GM23338 (cell line): ENCODE data around the gene OR9A2. TPM values are rescaled to one million over a fixed set of nuclear protein-coding genes. Genes with fewer than 3 reads are reported as not detected.

Experiments
- ATAC-seq: fragments of 200-7000 bp; cut with Tn5 transposase; 3 replicates; pipeline ENCODE4 v1.9.1; 2020
- DNase-seq: peaks from one replicate; pipeline ENCODE4 v3.0.0-alpha.2; 2015; ENCODE audit warnings: low spot score
- H2AFZ ChIP-seq: fragments of 200-600 bp; sonication (generic); 2 replicates; pipeline ENCODE4 v1.8.0; 2016; ENCODE audit warnings: antibody characterized with exemption, mild to moderate bottlenecking, moderate library complexity
- H3F3A ChIP-seq: fragments of 200-600 bp; sonication (generic); replicated peaks from 2 replicates; pipeline ENCODE4 v1.8.0; 2017; ENCODE audit warnings: antibody characterized with exemption, mixed run types, low read depth
- H3K27ac ChIP-seq: fragments of 200-600 bp; sonication (generic); 2 replicates; pipeline ENCODE4 v1.6.1; 2016; ENCODE audit warnings: low read depth
- H3K27me3 ChIP-seq: fragments of 200-600 bp; sonication (generic); 2 replicates; pipeline ENCODE4 v1.8.0; 2016; ENCODE audit warnings: mild to moderate bottlenecking, mixed run types, moderate library complexity; ENCODE audit not compliant: insufficient read depth
- H3K36me3 ChIP-seq: fragments of 200-600 bp; sonication (generic); 2 replicates; pipeline ENCODE4 v1.8.0; 2016; ENCODE audit warnings: mild to moderate bottlenecking; ENCODE audit not compliant: insufficient read depth
- H3K4me1 ChIP-seq: fragments of 200-600 bp; sonication (generic); 2 replicates; pipeline ENCODE4 v1.8.0; 2016; ENCODE audit warnings: mild to moderate bottlenecking, moderate library complexity; ENCODE audit not compliant: insufficient read depth
- H3K4me2 ChIP-seq: fragments of 200-600 bp; sonication (generic); 2 replicates; pipeline ENCODE4 v1.7.1; 2017; ENCODE audit warnings: mixed run types
- H3K4me3 ChIP-seq: fragments of 200-600 bp; sonication (generic); 2 replicates; pipeline ENCODE4 v1.6.1; 2016; ENCODE audit warnings: mixed run types
- H3K79me2 ChIP-seq: fragments of 200-600 bp; sonication (generic); replicated peaks from 2 replicates; pipeline ENCODE4 v1.8.0; 2017; ENCODE audit warnings: mild to moderate bottlenecking; ENCODE audit not compliant: insufficient read depth
- H3K9me2 ChIP-seq: fragments of 200-600 bp; sonication (generic); 2 replicates; pipeline ENCODE4 v1.8.0; 2017; ENCODE audit not compliant: insufficient read depth
- H4K20me1 ChIP-seq: fragments of 200-600 bp; sonication (generic); replicated peaks from 2 replicates; pipeline ENCODE4 v1.8.0; 2017; ENCODE audit warnings: mild to moderate bottlenecking; ENCODE audit not compliant: insufficient read depth
- H3K27ac Mint-ChIP-seq: 2 replicates; pipeline ENCODE4 v1.8.0; 2020; ENCODE audit warnings: inconsistent platforms, mild to moderate bottlenecking, moderate library complexity, mixed read lengths
- H3K27me3 Mint-ChIP-seq: 3 replicates; pipeline ENCODE4 v1.8.0; 2022; ENCODE audit warnings: low read depth, mild to moderate bottlenecking, moderate library complexity, mixed read lengths, inconsistent platforms; ENCODE audit not compliant: insufficient read depth, poor library complexity
- H3K36me3 Mint-ChIP-seq: 3 replicates; pipeline ENCODE4 v1.8.0; 2021; ENCODE audit warnings: low read depth, mild to moderate bottlenecking, inconsistent platforms, moderate library complexity, mixed read lengths
- H3K4me1 Mint-ChIP-seq: 3 replicates; pipeline ENCODE4 v1.8.0; 2020; ENCODE audit warnings: mild to moderate bottlenecking, inconsistent platforms, mixed read lengths
- H3K4me3 Mint-ChIP-seq: 3 replicates; pipeline ENCODE4 v1.8.0; 2021; ENCODE audit warnings: moderate library complexity, mild to moderate bottlenecking, inconsistent platforms, mixed read lengths
- H3K9me3 Mint-ChIP-seq: 3 replicates; pipeline ENCODE4 v1.8.0; 2020; ENCODE audit warnings: moderate library complexity, mild to moderate bottlenecking, inconsistent platforms, mixed read lengths
- CREB1 ChIP-seq: fragments of 250-450 bp; sonication (Bioruptor Pico); IDR thresholded peaks from 2 replicates; pipeline ENCODE4 v1.5.0; 2020; ENCODE audit warnings: low read depth, mild to moderate bottlenecking, moderate library complexity
- EZH2 ChIP-seq: fragments of 200-600 bp; sonication (generic); IDR thresholded peaks from one replicate; pipeline ENCODE4 v1.8.0; 2017; ENCODE audit warnings: antibody characterized with exemption, mild to moderate bottlenecking, low read depth; ENCODE audit not compliant: unreplicated experiment
- EZH2phosphoT487 ChIP-seq: fragments of 200-600 bp; sonication (generic); IDR thresholded peaks from one replicate; pipeline ENCODE4 v1.8.1; 2018; ENCODE audit warnings: antibody characterized with exemption; ENCODE audit not compliant: unreplicated experiment
- JUNB ChIP-seq: IDR thresholded peaks from one replicate; pipeline ENCODE4 v1.6.1; 2016; ENCODE audit warnings: antibody characterized with exemption; ENCODE audit not compliant: unreplicated experiment
- NANOG ChIP-seq: IDR thresholded peaks from 2 replicates; pipeline ENCODE4 v1.6.1; 2016; ENCODE audit warnings: antibody characterized with exemption, borderline replicate concordance
- POLR2AphosphoS5 ChIP-seq: IDR thresholded peaks from 2 replicates; pipeline ENCODE4 v1.6.1; 2016; ENCODE audit warnings: antibody characterized with exemption, low read depth
- STAT1 ChIP-seq: IDR thresholded peaks from one replicate; pipeline ENCODE4 v1.6.1; 2016; ENCODE audit warnings: antibody characterized with exemption; ENCODE audit not compliant: unreplicated experiment
- ZNF114 ChIP-seq: fragments of 250-450 bp; sonication (Bioruptor Pico); IDR thresholded peaks from 2 replicates; pipeline ENCODE4 v1.5.0; 2020; ENCODE audit warnings: mild to moderate bottlenecking, moderate library complexity
- ZNF331 ChIP-seq: fragments of 250-450 bp; sonication (Bioruptor Pico); IDR thresholded peaks from 2 replicates; pipeline ENCODE4 v1.5.0; 2020; ENCODE audit warnings: low read depth, mild to moderate bottlenecking, moderate library complexity
- polyA plus RNA-seq: library from polyadenylated mRNA; unstranded; fragments of >200 nt; fragmentation: Nextera tagmentation; extraction: Ambion mirVana; gene quantifications from 2 replicates; pipeline ENCODE4 v1.2.1, GENCODE V29; 2016
- total RNA-seq: library from RNA; depleted of rRNA; stranded (reverse); fragments of >200 nt; shearing (Covaris generic); gene quantifications from 2 replicates; pipeline ENCODE4 v1.2.3, GENCODE V29; 2014
- TF ChIP-seq, protein P1 (sequence below), 2 experiments: fragments of 200-600 bp in 1 of 2; sonication (generic) in 1 of 2; conservative IDR thresholded peaks; 2 replicates each; pipeline versions ENCODE4 v1.5.1 to v1.6.1; 2016 to 2017; ENCODE audit warnings: antibody characterized with exemption in 2 of 2, low read depth in 2 of 2, mild to moderate bottlenecking in 2 of 2, moderate library complexity in 1 of 2
- TF ChIP-seq, protein P2 (sequence below): fragments of 250-450 bp; sonication (Bioruptor Pico); IDR thresholded peaks from 2 replicates; pipeline ENCODE4 v1.5.0; 2020; ENCODE audit warnings: mild to moderate bottlenecking, moderate library complexity
- TF ChIP-seq, protein P3 (sequence below): IDR thresholded peaks from one replicate; pipeline ENCODE4 v1.6.1; 2018; ENCODE audit warnings: antibody characterized with exemption; ENCODE audit not compliant: unreplicated experiment
- TF ChIP-seq, protein P4 (sequence below): IDR thresholded peaks from 2 replicates; pipeline ENCODE4 v1.6.1; 2016; ENCODE audit warnings: antibody characterized with exemption

OR9A2 gene
- total and polyA plus RNA-seq, 2 experiments from 2014 or later = not detected

DNA sequence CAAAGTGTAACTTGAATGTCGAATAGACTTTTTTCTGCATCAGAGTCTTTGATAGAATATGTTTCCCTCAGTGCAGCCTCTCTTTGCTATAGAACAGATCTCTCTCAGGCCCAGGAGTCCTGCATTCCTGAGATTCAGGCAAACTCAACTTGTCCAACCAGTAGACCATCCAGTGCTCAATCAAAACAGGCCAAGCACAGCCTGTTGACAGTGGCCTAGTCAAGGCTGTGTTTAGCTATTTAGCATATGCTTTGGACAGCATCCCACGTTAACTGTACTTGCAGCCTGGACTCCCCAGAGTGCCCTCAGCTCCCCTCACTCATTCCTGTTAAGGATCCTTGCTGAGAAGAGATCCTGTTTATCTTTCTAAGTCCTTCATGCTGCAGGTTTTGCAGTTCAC is 41.5 kb upstream of the OR9A2 start:
- H3K27ac ChIP-seq = no peak overlapping the region
- no peak for DNase-seq
- no peaks in the 10 kb centered on the region for H3K9me2 ChIP-seq
- H3K27me3 ChIP-seq = no peaks in the 10 kb centered on the region
- H3F3A ChIP-seq = no peaks in the 10 kb centered on the region
- no peak overlapping the region for H3K4me3 ChIP-seq
- no peaks in the 10 kb centered on the region for H3K36me3 Mint-ChIP-seq
- TF ChIP-seq EZH2phosphoT487 (no peak), EZH2 (no peak), STAT1 (no peak), ZNF331 (no peak), POLR2AphosphoS5 (no peak), NANOG (no peak), ZNF114 (no peak), JUNB (no peak), CREB1 (CRISPR knock-in tag) (no peak)
- TF ChIP-seq, protein P1, sequence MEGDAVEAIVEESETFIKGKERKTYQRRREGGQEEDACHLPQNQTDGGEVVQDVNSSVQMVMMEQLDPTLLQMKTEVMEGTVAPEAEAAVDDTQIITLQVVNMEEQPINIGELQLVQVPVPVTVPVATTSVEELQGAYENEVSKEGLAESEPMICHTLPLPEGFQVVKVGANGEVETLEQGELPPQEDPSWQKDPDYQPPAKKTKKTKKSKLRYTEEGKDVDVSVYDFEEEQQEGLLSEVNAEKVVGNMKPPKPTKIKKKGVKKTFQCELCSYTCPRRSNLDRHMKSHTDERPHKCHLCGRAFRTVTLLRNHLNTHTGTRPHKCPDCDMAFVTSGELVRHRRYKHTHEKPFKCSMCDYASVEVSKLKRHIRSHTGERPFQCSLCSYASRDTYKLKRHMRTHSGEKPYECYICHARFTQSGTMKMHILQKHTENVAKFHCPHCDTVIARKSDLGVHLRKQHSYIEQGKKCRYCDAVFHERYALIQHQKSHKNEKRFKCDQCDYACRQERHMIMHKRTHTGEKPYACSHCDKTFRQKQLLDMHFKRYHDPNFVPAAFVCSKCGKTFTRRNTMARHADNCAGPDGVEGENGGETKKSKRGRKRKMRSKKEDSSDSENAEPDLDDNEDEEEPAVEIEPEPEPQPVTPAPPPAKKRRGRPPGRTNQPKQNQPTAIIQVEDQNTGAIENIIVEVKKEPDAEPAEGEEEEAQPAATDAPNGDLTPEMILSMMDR (conservative IDR thresholded peaks at IDR 0.05; ENCODE audit: low read depth in 2 of 2) = no peak
- TF ChIP-seq, protein P2, sequence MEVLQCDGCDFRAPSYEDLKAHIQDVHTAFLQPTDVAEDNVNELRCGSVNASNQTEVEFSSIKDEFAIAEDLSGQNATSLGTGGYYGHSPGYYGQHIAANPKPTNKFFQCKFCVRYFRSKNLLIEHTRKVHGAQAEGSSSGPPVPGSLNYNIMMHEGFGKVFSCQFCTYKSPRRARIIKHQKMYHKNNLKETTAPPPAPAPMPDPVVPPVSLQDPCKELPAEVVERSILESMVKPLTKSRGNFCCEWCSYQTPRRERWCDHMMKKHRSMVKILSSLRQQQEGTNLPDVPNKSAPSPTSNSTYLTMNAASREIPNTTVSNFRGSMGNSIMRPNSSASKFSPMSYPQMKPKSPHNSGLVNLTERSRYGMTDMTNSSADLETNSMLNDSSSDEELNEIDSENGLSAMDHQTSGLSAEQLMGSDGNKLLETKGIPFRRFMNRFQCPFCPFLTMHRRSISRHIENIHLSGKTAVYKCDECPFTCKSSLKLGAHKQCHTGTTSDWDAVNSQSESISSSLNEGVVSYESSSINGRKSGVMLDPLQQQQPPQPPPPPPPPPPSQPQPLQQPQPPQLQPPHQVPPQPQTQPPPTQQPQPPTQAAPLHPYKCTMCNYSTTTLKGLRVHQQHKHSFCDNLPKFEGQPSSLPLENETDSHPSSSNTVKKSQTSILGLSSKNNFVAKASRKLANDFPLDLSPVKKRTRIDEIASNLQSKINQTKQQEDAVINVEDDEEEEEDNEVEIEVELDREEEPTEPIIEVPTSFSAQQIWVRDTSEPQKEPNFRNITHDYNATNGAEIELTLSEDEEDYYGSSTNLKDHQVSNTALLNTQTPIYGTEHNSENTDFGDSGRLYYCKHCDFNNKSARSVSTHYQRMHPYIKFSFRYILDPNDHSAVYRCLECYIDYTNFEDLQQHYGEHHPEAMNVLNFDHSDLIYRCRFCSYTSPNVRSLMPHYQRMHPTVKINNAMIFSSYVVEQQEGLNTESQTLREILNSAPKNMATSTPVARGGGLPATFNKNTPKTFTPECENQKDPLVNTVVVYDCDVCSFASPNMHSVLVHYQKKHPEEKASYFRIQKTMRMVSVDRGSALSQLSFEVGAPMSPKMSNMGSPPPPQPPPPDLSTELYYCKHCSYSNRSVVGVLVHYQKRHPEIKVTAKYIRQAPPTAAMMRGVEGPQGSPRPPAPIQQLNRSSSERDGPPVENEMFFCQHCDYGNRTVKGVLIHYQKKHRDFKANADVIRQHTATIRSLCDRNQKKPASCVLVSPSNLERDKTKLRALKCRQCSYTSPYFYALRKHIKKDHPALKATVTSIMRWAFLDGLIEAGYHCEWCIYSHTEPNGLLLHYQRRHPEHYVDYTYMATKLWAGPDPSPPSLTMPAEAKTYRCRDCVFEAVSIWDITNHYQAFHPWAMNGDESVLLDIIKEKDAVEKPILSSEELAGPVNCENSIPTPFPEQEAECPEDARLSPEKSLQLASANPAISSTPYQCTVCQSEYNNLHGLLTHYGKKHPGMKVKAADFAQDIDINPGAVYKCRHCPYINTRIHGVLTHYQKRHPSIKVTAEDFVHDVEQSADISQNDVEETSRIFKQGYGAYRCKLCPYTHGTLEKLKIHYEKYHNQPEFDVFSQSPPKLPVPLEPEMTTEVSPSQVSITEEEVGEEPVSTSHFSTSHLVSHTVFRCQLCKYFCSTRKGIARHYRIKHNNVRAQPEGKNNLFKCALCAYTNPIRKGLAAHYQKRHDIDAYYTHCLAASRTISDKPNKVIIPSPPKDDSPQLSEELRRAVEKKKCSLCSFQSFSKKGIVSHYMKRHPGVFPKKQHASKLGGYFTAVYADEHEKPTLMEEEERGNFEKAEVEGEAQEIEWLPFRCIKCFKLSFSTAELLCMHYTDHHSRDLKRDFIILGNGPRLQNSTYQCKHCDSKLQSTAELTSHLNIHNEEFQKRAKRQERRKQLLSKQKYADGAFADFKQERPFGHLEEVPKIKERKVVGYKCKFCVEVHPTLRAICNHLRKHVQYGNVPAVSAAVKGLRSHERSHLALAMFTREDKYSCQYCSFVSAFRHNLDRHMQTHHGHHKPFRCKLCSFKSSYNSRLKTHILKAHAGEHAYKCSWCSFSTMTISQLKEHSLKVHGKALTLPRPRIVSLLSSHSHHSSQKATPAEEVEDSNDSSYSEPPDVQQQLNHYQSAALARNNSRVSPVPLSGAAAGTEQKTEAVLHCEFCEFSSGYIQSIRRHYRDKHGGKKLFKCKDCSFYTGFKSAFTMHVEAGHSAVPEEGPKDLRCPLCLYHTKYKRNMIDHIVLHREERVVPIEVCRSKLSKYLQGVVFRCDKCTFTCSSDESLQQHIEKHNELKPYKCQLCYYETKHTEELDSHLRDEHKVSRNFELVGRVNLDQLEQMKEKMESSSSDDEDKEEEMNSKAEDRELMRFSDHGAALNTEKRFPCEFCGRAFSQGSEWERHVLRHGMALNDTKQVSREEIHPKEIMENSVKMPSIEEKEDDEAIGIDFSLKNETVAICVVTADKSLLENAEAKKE = no peak
- TF ChIP-seq, protein P3, sequence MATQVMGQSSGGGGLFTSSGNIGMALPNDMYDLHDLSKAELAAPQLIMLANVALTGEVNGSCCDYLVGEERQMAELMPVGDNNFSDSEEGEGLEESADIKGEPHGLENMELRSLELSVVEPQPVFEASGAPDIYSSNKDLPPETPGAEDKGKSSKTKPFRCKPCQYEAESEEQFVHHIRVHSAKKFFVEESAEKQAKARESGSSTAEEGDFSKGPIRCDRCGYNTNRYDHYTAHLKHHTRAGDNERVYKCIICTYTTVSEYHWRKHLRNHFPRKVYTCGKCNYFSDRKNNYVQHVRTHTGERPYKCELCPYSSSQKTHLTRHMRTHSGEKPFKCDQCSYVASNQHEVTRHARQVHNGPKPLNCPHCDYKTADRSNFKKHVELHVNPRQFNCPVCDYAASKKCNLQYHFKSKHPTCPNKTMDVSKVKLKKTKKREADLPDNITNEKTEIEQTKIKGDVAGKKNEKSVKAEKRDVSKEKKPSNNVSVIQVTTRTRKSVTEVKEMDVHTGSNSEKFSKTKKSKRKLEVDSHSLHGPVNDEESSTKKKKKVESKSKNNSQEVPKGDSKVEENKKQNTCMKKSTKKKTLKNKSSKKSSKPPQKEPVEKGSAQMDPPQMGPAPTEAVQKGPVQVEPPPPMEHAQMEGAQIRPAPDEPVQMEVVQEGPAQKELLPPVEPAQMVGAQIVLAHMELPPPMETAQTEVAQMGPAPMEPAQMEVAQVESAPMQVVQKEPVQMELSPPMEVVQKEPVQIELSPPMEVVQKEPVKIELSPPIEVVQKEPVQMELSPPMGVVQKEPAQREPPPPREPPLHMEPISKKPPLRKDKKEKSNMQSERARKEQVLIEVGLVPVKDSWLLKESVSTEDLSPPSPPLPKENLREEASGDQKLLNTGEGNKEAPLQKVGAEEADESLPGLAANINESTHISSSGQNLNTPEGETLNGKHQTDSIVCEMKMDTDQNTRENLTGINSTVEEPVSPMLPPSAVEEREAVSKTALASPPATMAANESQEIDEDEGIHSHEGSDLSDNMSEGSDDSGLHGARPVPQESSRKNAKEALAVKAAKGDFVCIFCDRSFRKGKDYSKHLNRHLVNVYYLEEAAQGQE = no peak
- TF ChIP-seq, protein P4, sequence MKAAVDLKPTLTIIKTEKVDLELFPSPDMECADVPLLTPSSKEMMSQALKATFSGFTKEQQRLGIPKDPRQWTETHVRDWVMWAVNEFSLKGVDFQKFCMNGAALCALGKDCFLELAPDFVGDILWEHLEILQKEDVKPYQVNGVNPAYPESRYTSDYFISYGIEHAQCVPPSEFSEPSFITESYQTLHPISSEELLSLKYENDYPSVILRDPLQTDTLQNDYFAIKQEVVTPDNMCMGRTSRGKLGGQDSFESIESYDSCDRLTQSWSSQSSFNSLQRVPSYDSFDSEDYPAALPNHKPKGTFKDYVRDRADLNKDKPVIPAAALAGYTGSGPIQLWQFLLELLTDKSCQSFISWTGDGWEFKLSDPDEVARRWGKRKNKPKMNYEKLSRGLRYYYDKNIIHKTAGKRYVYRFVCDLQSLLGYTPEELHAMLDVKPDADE = no peak
- H3K27me3 Mint-ChIP-seq = peaks cover 5% of the 10 kb centered on the region
- no peaks in the 10 kb centered on the region for H3K36me3 ChIP-seq
- H3K4me1 ChIP-seq = no peaks in the 10 kb centered on the region
- H3K27ac Mint-ChIP-seq = no peak overlapping the region
- no peaks in the 10 kb centered on the region for H3K79me2 ChIP-seq
- H2AFZ ChIP-seq = no peak overlapping the region
- peaks cover 3% of the 10 kb centered on the region; the same call in 2 of the 3 replicates for H3K9me3 Mint-ChIP-seq
- H4K20me1 ChIP-seq = no peaks in the 10 kb centered on the region
- no peak for ATAC-seq
- H3K4me3 Mint-ChIP-seq = no peak overlapping the region
- H3K4me1 Mint-ChIP-seq = peaks cover 10% of the 10 kb centered on the region
- H3K4me2 ChIP-seq = no peak overlapping the region
